Measurements from ENCODE around the gene ETV5.

The ETV5 gene

DNA sequence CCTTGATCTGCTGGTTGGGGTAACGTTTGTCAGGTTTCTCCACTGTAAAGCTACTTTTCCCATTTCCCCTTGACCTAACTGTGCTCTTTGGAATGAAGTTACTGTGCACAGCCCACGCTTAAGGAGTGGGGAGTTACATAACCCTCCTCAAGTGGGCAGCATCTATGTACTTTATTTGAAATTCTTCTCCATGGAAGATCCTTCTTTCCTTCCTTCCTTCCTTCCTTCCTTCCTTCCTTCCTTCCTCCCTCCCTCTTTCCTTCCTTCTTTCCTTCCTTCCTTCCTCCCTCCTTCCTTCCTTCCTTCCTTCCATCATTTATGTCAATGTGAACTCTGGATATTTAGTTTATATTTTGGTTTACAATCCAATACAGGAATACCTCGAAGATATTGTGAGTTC lies 94.0 kb downstream of the ETV5 start:
- Histone ChIP-seq H3K4me2 (ENCODE audit: low read length) (no peak overlapping the region), H3K9me3 (ENCODE audit: insufficient read depth, low read length) (no peaks in the 10 kb centered on the region), H3K79me2 (ENCODE audit: low read length) (no peaks in the 10 kb centered on the region), H3K27ac (ENCODE audit: low read length) (no peak overlapping the region), H4K20me1 (ENCODE audit: insufficient read depth, low read length) (no peaks in the 10 kb centered on the region), H3K9ac (ENCODE audit: low read length) (no peak overlapping the region), H3K4me3 (ENCODE audit: low read length) (no peak overlapping the region), H3K36me3 (replicated peaks; ENCODE audit: low read depth, low read length) (no peaks in the 10 kb centered on the region), H3K27me3 (ENCODE audit: low read depth, low read length) (peaks cover 8% of the 10 kb centered on the region; the same call in 1 of the 2 replicates), H2AFZ (ENCODE audit: low read depth, low read length) (no peak overlapping the region), H3K4me1 (ENCODE audit: low read length) (no peaks in the 10 kb centered on the region)
- TF ChIP-seq EZH2phosphoT487 (IDR thresholded peaks at IDR 0.05; ENCODE audit: low read depth): no peak
- TF ChIP-seq, protein P1, sequence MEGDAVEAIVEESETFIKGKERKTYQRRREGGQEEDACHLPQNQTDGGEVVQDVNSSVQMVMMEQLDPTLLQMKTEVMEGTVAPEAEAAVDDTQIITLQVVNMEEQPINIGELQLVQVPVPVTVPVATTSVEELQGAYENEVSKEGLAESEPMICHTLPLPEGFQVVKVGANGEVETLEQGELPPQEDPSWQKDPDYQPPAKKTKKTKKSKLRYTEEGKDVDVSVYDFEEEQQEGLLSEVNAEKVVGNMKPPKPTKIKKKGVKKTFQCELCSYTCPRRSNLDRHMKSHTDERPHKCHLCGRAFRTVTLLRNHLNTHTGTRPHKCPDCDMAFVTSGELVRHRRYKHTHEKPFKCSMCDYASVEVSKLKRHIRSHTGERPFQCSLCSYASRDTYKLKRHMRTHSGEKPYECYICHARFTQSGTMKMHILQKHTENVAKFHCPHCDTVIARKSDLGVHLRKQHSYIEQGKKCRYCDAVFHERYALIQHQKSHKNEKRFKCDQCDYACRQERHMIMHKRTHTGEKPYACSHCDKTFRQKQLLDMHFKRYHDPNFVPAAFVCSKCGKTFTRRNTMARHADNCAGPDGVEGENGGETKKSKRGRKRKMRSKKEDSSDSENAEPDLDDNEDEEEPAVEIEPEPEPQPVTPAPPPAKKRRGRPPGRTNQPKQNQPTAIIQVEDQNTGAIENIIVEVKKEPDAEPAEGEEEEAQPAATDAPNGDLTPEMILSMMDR (IDR thresholded peaks at IDR 0.05; ENCODE audit: low read depth, low read length): no peak

DNA sequence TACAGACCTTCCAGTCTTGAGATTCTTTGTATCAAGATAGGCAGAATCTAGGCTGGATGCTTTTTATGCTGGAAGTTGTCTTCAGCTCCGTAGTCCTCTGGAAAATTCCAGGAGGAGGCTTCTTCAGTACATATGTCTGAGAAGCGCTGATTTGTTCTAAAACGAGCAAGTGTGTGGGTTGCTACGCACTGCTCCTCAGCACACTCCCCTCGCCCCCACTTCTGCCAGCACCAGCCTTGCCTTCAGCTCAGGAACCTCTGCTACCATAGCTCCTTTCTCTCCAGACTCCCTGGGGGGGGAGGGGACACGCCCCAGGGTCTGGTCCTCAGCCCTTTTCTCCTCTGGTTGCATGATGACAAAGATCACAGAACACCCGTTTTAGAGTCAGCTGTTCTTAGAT lies 95.6 kb downstream of the ETV5 start:
- Histone ChIP-seq H3K9ac (ENCODE audit: low read length) (no peak overlapping the region), H3K27ac (ENCODE audit: low read length) (no peak overlapping the region), H3K9me3 (ENCODE audit: insufficient read depth, low read length) (no peaks in the 10 kb centered on the region), H3K4me1 (ENCODE audit: low read length) (no peaks in the 10 kb centered on the region), H3K27me3 (ENCODE audit: low read depth, low read length) (peaks cover 3% of the 10 kb centered on the region; the same call in 1 of the 2 replicates), H3K79me2 (ENCODE audit: low read length) (no peaks in the 10 kb centered on the region), H4K20me1 (ENCODE audit: insufficient read depth, low read length) (no peaks in the 10 kb centered on the region), H2AFZ (ENCODE audit: low read depth, low read length) (no peak overlapping the region), H3K4me2 (ENCODE audit: low read length) (no peak overlapping the region), H3K36me3 (replicated peaks; ENCODE audit: low read depth, low read length) (no peaks in the 10 kb centered on the region), H3K4me3 (ENCODE audit: low read length) (no peak overlapping the region)
- no peak for TF ChIP-seq EZH2phosphoT487 (IDR thresholded peaks at IDR 0.05; ENCODE audit: low read depth)
- TF ChIP-seq, protein P1 (IDR thresholded peaks at IDR 0.05; ENCODE audit: low read depth, low read length): no peak

DNA sequence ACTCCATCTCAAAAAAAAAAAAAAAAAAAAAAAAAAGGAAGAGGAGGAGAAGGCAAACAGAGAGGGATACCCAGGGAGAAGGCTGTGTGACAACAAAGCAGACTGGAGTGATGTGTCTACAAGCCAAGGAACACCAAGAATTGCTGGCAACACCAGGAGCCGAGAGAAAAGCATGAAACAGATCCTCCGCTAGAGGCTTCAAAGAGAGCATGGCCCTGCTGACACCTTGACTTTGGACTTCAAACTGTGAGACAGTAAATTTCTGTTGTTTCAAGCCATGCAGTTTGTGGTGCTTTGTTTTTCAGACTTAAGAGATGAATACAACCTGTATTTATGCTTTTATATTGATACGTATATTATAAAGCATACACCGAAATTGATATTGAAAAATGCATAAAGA lies 96.8 kb downstream of the ETV5 start:
- Histone ChIP-seq H3K36me3 (replicated peaks; ENCODE audit: low read depth, low read length) (no peaks in the 10 kb centered on the region), H3K9me3 (ENCODE audit: insufficient read depth, low read length) (no peaks in the 10 kb centered on the region), H3K27ac (ENCODE audit: low read length) (no peak overlapping the region), H2AFZ (ENCODE audit: low read depth, low read length) (no peak overlapping the region), H3K4me1 (ENCODE audit: low read length) (no peaks in the 10 kb centered on the region), H3K27me3 (ENCODE audit: low read depth, low read length) (peaks cover 3% of the 10 kb centered on the region; the same call in 1 of the 2 replicates), H4K20me1 (ENCODE audit: insufficient read depth, low read length) (no peaks in the 10 kb centered on the region), H3K79me2 (ENCODE audit: low read length) (no peaks in the 10 kb centered on the region), H3K4me3 (ENCODE audit: low read length) (no peak overlapping the region), H3K9ac (ENCODE audit: low read length) (no peak overlapping the region), H3K4me2 (ENCODE audit: low read length) (no peak overlapping the region)
- TF ChIP-seq EZH2phosphoT487 (IDR thresholded peaks at IDR 0.05; ENCODE audit: low read depth): no peak
- TF ChIP-seq, protein P1 (IDR thresholded peaks at IDR 0.05; ENCODE audit: low read depth, low read length): no peak

DNA sequence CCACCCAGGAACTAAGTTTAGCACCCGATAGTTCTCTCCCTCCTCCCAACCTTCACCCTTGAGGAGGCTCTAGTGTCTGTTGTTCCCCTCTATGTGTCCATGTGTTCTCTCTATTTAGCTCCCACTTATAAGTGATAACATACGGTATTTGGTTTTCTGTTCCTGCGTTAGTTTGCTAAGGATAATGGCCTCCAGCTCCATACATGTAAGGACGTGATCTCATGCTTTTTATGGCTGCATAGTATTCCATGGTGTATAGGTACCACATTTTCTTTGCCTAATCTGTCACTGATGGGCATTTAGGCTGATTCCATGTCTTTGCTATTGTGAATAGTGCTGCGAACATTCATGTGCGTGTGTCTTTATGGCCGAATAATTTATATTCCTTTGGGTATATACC lies 104.2 kb downstream of the ETV5 start:
- Histone ChIP-seq H3K79me2 (ENCODE audit: low read length) (no peaks in the 10 kb centered on the region), H3K4me1 (ENCODE audit: low read length) (no peaks in the 10 kb centered on the region), H3K27me3 (ENCODE audit: low read depth, low read length) (peaks cover 4% of the 10 kb centered on the region; the same call in 1 of the 2 replicates), H3K36me3 (replicated peaks; ENCODE audit: low read depth, low read length) (no peaks in the 10 kb centered on the region), H3K4me3 (ENCODE audit: low read length) (no peak overlapping the region), H3K4me2 (ENCODE audit: low read length) (no peak overlapping the region), H3K9ac (ENCODE audit: low read length) (no peak overlapping the region), H3K27ac (ENCODE audit: low read length) (no peak overlapping the region), H4K20me1 (ENCODE audit: insufficient read depth, low read length) (no peaks in the 10 kb centered on the region), H3K9me3 (ENCODE audit: insufficient read depth, low read length) (no peaks in the 10 kb centered on the region), H2AFZ (ENCODE audit: low read depth, low read length) (no peak overlapping the region)
- no peak for TF ChIP-seq EZH2phosphoT487 (IDR thresholded peaks at IDR 0.05; ENCODE audit: low read depth)
- TF ChIP-seq, protein P1 (IDR thresholded peaks at IDR 0.05; ENCODE audit: low read depth, low read length): no peak

All from OCI-LY3 (cell line).